ENCODE measurements around the gene ME2. TPM values are rescaled to one million over a fixed set of nuclear protein-coding genes. Genes with fewer than 3 reads are reported as not detected.
"Not testable (repeated sequence)": the region's sequence is repeated elsewhere in the genome, so short reads cannot be mapped to it uniquely, and the experiment has no call there.

The ME2 gene
- total RNA-seq (2014; rRNA removed; shearing (Covaris generic)) = 83.0 and 84.0 TPM in 2 replicates
- 66.7 and 69.4 TPM in 2 replicates for polyA plus RNA-seq (2014; cell fraction: nucleus; rRNA removed)

GRCh38 chr18:50878345-50879301 lies at the start of gene ME2:
TSS of gene ME2 (plus strand) at chr18:50879118. CDS start at chr18:50895821, 16,703 bp downstream.
- DNase-seq (ENCODE audit: extremely low read depth, low read depth) = peak; percentile 76

GRCh38 chr18:50829644-50830043 lies 49.3 kb upstream of the ME2 start:
- DNase-seq (ENCODE audit: extremely low read depth, low read depth) = no peak

- no peak for DNase-seq (ENCODE audit: extremely low read depth, low read depth)
These were observed 48.4 kb upstream of the ME2 start for GRCh38 chr18:50830544-50830943.

GRCh38 chr18:50832754-50833153 lies 46.2 kb upstream of the ME2 start:
- DNase-seq (ENCODE audit: extremely low read depth, low read depth) = no peak

- DNase-seq (ENCODE audit: extremely low read depth, low read depth) = not testable (repeated sequence)
These were observed 45.4 kb upstream of the ME2 start for GRCh38 chr18:50833496-50833895.

- DNase-seq (ENCODE audit: extremely low read depth, low read depth) = no peak
These were observed 42.4 kb upstream of the ME2 start for GRCh38 chr18:50836521-50836957.

- DNase-seq (ENCODE audit: extremely low read depth, low read depth) = no peak
These were observed 39.6 kb upstream of the ME2 start for GRCh38 chr18:50839341-50839740.

- no peak for DNase-seq (ENCODE audit: extremely low read depth, low read depth)
These were observed 38.9 kb upstream of the ME2 start for GRCh38 chr18:50839996-50840395.

GRCh38 chr18:50842846-50843245 lies 36.1 kb upstream of the ME2 start:
- DNase-seq (ENCODE audit: extremely low read depth, low read depth) = no peak

GRCh38 chr18:50844554-50844953 lies 34.4 kb upstream of the ME2 start:
- no peak for DNase-seq (ENCODE audit: extremely low read depth, low read depth)

GRCh38 chr18:50844960-50845359 lies 34.0 kb upstream of the ME2 start:
- DNase-seq (ENCODE audit: extremely low read depth, low read depth) = no peak

- DNase-seq (ENCODE audit: extremely low read depth, low read depth) = no peak
These were observed 31.7 kb upstream of the ME2 start for GRCh38 chr18:50847192-50847591.

- DNase-seq (ENCODE audit: extremely low read depth, low read depth) = no peak
These were observed 30.8 kb upstream of the ME2 start for GRCh38 chr18:50848061-50848551.

- no peak for DNase-seq (ENCODE audit: extremely low read depth, low read depth)
These were observed 29.9 kb upstream of the ME2 start for GRCh38 chr18:50848991-50849390.

- no peak for DNase-seq (ENCODE audit: extremely low read depth, low read depth)
These were observed 29.5 kb upstream of the ME2 start for GRCh38 chr18:50849419-50849821.

GRCh38 chr18:50850307-50851065 lies 28.4 kb upstream of the ME2 start:
- DNase-seq (ENCODE audit: extremely low read depth, low read depth) = no peak

- no peak for DNase-seq (ENCODE audit: extremely low read depth, low read depth)
These were observed 25.1 kb upstream of the ME2 start for GRCh38 chr18:50853863-50854271.

GRCh38 chr18:50855976-50856757 lies 22.8 kb upstream of the ME2 start:
- no peak for DNase-seq (ENCODE audit: extremely low read depth, low read depth)

GRCh38 chr18:50857166-50857565 lies 21.8 kb upstream of the ME2 start:
- DNase-seq (ENCODE audit: extremely low read depth, low read depth) = not testable (repeated sequence)

GRCh38 chr18:50857694-50858093 lies 21.2 kb upstream of the ME2 start:
- DNase-seq (ENCODE audit: extremely low read depth, low read depth) = no peak

Data from NCI-H460 (cell line).